CD14-positive monocyte (primary cell): ENCODE measurements around the gene TRMT2A. TPM values are rescaled to one million over a fixed set of nuclear protein-coding genes. Genes with fewer than 3 reads are reported as not detected.

Experiments
- DNase-seq, 3 donors: peaks; one replicate each; pipeline ENCODE4 v3.0.0-alpha.2; 2011 to 2022
- H2AFZ ChIP-seq: 2 replicates; pipeline ENCODE4 v1.6.0; 2012; ENCODE audit warnings: mild to moderate bottlenecking, low read depth, low read length, inconsistent platforms; ENCODE audit not compliant: insufficient read depth, poor library complexity, severe bottlenecking
- H3K27ac ChIP-seq, 2 donors: 1 replicate in 1 of 2; 2 replicates in 1 of 2; pipeline ENCODE4 v1.5.1; 2012 to 2013; ENCODE audit warnings: low read length in 2 of 2, control low read depth in 1 of 2, inconsistent platforms in 1 of 2, low read depth in 1 of 2, mild to moderate bottlenecking in 1 of 2
- H3K27me3 ChIP-seq, 2 donors: one replicate each; pipeline versions ENCODE4 v1.6.0 to v1.6.1; 2011 to 2013; ENCODE audit warnings: low read length in 2 of 2; ENCODE audit not compliant: control insufficient read depth in 2 of 2, insufficient read depth in 2 of 2
- H3K36me3 ChIP-seq, 2 donors: replicated peaks in 1 of 2; 1 replicate in 1 of 2; 2 replicates in 1 of 2; pipeline versions ENCODE4 v1.5.1 to v1.6.1; 2012 to 2013; ENCODE audit warnings: low read length in 2 of 2, control low read depth in 1 of 2, inconsistent platforms in 1 of 2, mild to moderate bottlenecking in 1 of 2; ENCODE audit not compliant: insufficient read depth in 2 of 2, control insufficient read depth in 1 of 2
- H3K4me1 ChIP-seq, 2 donors: 1 replicate in 1 of 2; 2 replicates in 1 of 2; pipeline versions ENCODE4 v1.5.1 to v1.6.1; 2012 to 2013; ENCODE audit warnings: low read length in 2 of 2, control low read depth in 1 of 2, inconsistent platforms in 1 of 2, mild to moderate bottlenecking in 1 of 2, moderate library complexity in 1 of 2; ENCODE audit not compliant: insufficient read depth in 2 of 2, control insufficient read depth in 1 of 2
- H3K4me2 ChIP-seq: replicated peaks from 2 replicates; pipeline ENCODE3; 2012; ENCODE audit warnings: low read length, moderate library complexity, mild to moderate bottlenecking; ENCODE audit not compliant: poor library complexity, severe bottlenecking; ENCODE audit errors: extremely low read depth
- H3K4me3 ChIP-seq, 3 experiments: fragments of 200-600 bp in 1 of 3; sonication (generic) in 1 of 3; replicated peaks in 1 of 3; 1 replicate in 2 of 3; 2 replicates in 1 of 3; pipeline ENCODE4 v1.5.1; 2011 to 2013; ENCODE audit warnings: low read length in 3 of 3, mild to moderate bottlenecking in 3 of 3, control low read depth in 2 of 3, low read depth in 2 of 3, inconsistent platforms in 1 of 3, moderate library complexity in 1 of 3
- H3K79me2 ChIP-seq: 2 replicates; pipeline ENCODE4 v1.6.0; 2012; ENCODE audit warnings: mild to moderate bottlenecking, control low read depth, inconsistent platforms, low read length, moderate library complexity; ENCODE audit not compliant: insufficient read depth
- H3K9ac ChIP-seq: 2 replicates; pipeline ENCODE4 v1.6.0; 2017; ENCODE audit warnings: low read length, mild to moderate bottlenecking; ENCODE audit not compliant: insufficient read depth, poor library complexity, severe bottlenecking
- H3K9me3 ChIP-seq, 2 donors: replicated peaks in 1 of 2; 1 replicate in 1 of 2; 2 replicates in 1 of 2; pipeline versions ENCODE4 v1.5.1 to v1.6.1; 2012 to 2013; ENCODE audit warnings: low read length in 2 of 2, control low read depth in 1 of 2; ENCODE audit not compliant: control insufficient read depth in 1 of 2, insufficient read depth in 1 of 2
- H4K20me1 ChIP-seq: 2 replicates; pipeline ENCODE4 v1.6.0; 2012; ENCODE audit warnings: mild to moderate bottlenecking, low read length, control low read depth, moderate library complexity; ENCODE audit not compliant: insufficient read depth
- H3K27ac Mint-ChIP-seq, 7 donors: one replicate each; pipeline ENCODE4 v1.8.0; 2020; ENCODE audit warnings: mild to moderate bottlenecking in 7 of 7, mixed read lengths in 7 of 7, moderate library complexity in 6 of 7, inconsistent platforms in 2 of 7
- H3K27me3 Mint-ChIP-seq, 3 donors: one replicate each; pipeline ENCODE4 v1.8.0; 2021 to 2022; ENCODE audit warnings: low read depth in 3 of 3, mild to moderate bottlenecking in 3 of 3, mixed read lengths in 3 of 3, moderate library complexity in 3 of 3, inconsistent platforms in 1 of 3
- H3K36me3 Mint-ChIP-seq, 2 donors: one replicate each; pipeline ENCODE4 v1.8.0; 2020; ENCODE audit warnings: mixed read lengths in 2 of 2, inconsistent platforms in 1 of 2, mild to moderate bottlenecking in 1 of 2
- H3K4me1 Mint-ChIP-seq: one replicate; pipeline ENCODE4 v1.8.0; 2020; ENCODE audit warnings: mild to moderate bottlenecking, mixed read lengths
- H3K4me3 Mint-ChIP-seq, 2 donors: one replicate each; pipeline ENCODE4 v1.8.0; 2020; ENCODE audit warnings: mild to moderate bottlenecking in 2 of 2, mixed read lengths in 2 of 2, moderate library complexity in 1 of 2
- H3K9me3 Mint-ChIP-seq, 7 donors: one replicate each; pipeline ENCODE4 v1.8.0; 2020 to 2022; ENCODE audit warnings: mixed read lengths in 7 of 7, mild to moderate bottlenecking in 6 of 7, moderate library complexity in 6 of 7, inconsistent platforms in 2 of 7
- CTCF ChIP-seq: fragments of 200-600 bp; IDR thresholded peaks from one replicate; pipeline ENCODE4 v1.8.0; 2022; ENCODE audit warnings: antibody characterized with exemption, mild to moderate bottlenecking
- WGBS: methylation state at CpG from one replicate; pipeline ENCODE4 v1.1.5; 2013; ENCODE audit warnings: missing lambda C conversion rate; ENCODE audit not compliant: insufficient coverage; 5-methylcytosine and 5-hydroxymethylcytosine counted together
- intact Hi-C, 2 donors: fragments of 100-400 bp; cut with micrococcal nuclease; formaldehyde crosslinking; loops; one replicate each; pipeline versions ENCODE4 v1.15.0 to v1.15.1; 2023
- polyA plus RNA-seq, 3 donors: library from polyadenylated mRNA; depleted of rRNA in 1 of 3; unstranded in 2 of 3; stranded (reverse) in 1 of 3; fragments of 300-500 nt in 2 of 3; fragments of >200 nt in 1 of 3; fragmentation: Illumina TruSeq in 2 of 3; gene quantifications; 1 replicate in 2 of 3; 2 replicates in 1 of 3; pipeline ENCODE4 v1.2.3, GENCODE V29; 2012 to 2021

Gene TRMT2A
- polyA plus RNA-seq, 3 donors, result 20.1 to 121 (median 23.5) TPM

DNA sequence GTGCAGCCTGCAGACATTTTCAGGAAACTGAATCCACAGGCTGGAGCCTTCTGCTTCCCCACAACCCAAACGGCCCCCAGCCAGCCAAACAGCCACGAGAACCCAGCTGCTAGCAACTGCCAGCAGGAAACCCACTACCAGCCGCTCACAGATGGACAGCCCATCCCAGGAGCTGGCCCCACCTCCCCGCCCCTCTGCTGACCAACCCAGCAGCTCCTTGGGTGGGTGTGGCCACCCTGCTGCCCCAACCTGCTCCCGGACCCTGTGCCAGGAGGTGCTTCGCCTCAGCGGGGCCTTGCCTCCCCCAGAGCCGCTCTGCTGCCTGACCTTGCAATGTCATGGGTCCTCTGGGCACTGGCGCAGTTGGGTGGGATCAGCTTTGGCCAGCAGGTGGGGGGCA, 42.0 kb upstream of the TRMT2A start:
- H3K4me3 ChIP-seq, result no peak overlapping the region
- H3K4me1 ChIP-seq, result peaks cover 8 to 9% of the 10 kb centered on the region in 2 donors
- H3K27ac Mint-ChIP-seq, result no peak overlapping the region
- H3K36me3 Mint-ChIP-seq, result no peaks in the 10 kb centered on the region
- intact Hi-C loops, result loop anchor here (5.0 kb wide), 1 partner anchor 108 kb away; the partner anchor contains the start of gene RTN4R (in 2 of the 2)
- H3K9me3 ChIP-seq, result no peaks in the 10 kb centered on the region
- H4K20me1 ChIP-seq, result no peaks in the 10 kb centered on the region
- peaks cover 6 to 29% (median 10%) of the 10 kb centered on the region in 3 donors for H3K27me3 Mint-ChIP-seq
- TF ChIP-seq CTCF, result no peak
- H3K4me3 Mint-ChIP-seq, result peak overlapping the region in 1 of 2 donors; percentile 65
- no peak overlapping the region for H3K4me2 ChIP-seq
- DNase-seq, result no peak
- H3K9ac ChIP-seq, result peak overlapping the region; percentile 15
- H3K36me3 ChIP-seq, result no peaks in the 10 kb centered on the region
- 0% methylated on average over 6 of the region's 9 CpGs for WGBS
- H3K9me3 Mint-ChIP-seq, result peaks cover 0 to 3% (median 0%) of the 10 kb centered on the region in 7 donors
- no peak overlapping the region for H3K27ac ChIP-seq
- no peaks in the 10 kb centered on the region for H3K79me2 ChIP-seq
- H3K27me3 ChIP-seq, result no peaks in the 10 kb centered on the region
- no peak overlapping the region for H2AFZ ChIP-seq
- H3K4me1 Mint-ChIP-seq, result peaks cover 10% of the 10 kb centered on the region

GRCh38 chr22:20158391-20159036, 41.5 kb upstream of the TRMT2A start:
- no peak for TF ChIP-seq CTCF
- H3K4me3 ChIP-seq, result no peak overlapping the region
- no peak for DNase-seq
- no peaks in the 10 kb centered on the region for H3K27me3 ChIP-seq
- peaks cover 10% of the 10 kb centered on the region for H3K4me1 Mint-ChIP-seq
- intact Hi-C loops, result loop anchor here (5.0 kb wide), 1 partner anchor 109 kb away; the partner anchor contains the start of gene RTN4R (in 2 of the 2)
- peak overlapping the region; percentile 15 for H3K9ac ChIP-seq
- no peak overlapping the region for H2AFZ ChIP-seq
- H4K20me1 ChIP-seq, result no peaks in the 10 kb centered on the region
- peak overlapping the region in 1 of 2 donors; percentile 65 for H3K4me3 Mint-ChIP-seq
- H3K27ac Mint-ChIP-seq, result no peak overlapping the region
- no peak overlapping the region for H3K27ac ChIP-seq
- H3K9me3 ChIP-seq, result no peaks in the 10 kb centered on the region
- no peaks in the 10 kb centered on the region for H3K36me3 Mint-ChIP-seq
- no peaks in the 10 kb centered on the region for H3K36me3 ChIP-seq
- H3K27me3 Mint-ChIP-seq, result peaks cover 6 to 29% (median 10%) of the 10 kb centered on the region in 3 donors
- no peaks in the 10 kb centered on the region for H3K79me2 ChIP-seq
- peaks cover 8 to 9% of the 10 kb centered on the region in 2 donors for H3K4me1 ChIP-seq
- 9% methylated on average over 12 of the region's 15 CpGs for WGBS
- H3K4me2 ChIP-seq, result no peak overlapping the region
- H3K9me3 Mint-ChIP-seq, result peaks cover 0 to 3% (median 0%) of the 10 kb centered on the region in 7 donors
